B cell (primary cell): ENCODE results near the gene IVNS1ABP.
"Not testable (repeated sequence)": the region's sequence is repeated elsewhere in the genome, so short reads cannot be mapped to it uniquely, and the experiment has no call there.

Source experiments
- EZH2 ChIP-seq: IDR thresholded peaks from 2 replicates; pipeline ENCODE4 v1.6.1; 2012; ENCODE audit warnings: borderline replicate concordance, low read depth, mild to moderate bottlenecking, moderate library complexity, low read length; ENCODE audit not compliant: insufficient read depth, poor library complexity, severe bottlenecking
- TF ChIP-seq, protein P1 (sequence below): fragments of 200-600 bp; IDR thresholded peaks from one replicate; pipeline ENCODE4 v1.8.0; 2022; ENCODE audit warnings: antibody characterized with exemption, mild to moderate bottlenecking

DNA sequence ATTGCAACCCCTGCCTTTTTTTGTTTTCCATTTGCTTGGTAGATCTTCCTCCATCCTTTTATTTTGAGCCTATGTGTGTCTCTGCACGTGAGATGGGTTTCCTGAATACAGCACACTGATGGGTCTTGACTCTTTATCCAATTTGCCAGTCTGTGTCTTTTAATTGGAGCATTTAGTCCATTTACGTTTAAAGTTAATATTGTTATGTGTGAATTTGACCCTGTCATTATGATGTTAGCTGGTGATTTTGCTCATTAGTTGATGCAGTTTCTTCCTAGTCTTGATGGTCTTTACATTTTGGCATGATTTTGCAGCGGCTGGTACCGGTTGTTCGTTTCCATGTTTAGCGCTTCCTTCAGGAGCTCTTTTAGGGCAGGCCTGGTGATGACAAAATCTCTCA, 61.4 kb downstream of the IVNS1ABP start:
- TF ChIP-seq, protein P1, sequence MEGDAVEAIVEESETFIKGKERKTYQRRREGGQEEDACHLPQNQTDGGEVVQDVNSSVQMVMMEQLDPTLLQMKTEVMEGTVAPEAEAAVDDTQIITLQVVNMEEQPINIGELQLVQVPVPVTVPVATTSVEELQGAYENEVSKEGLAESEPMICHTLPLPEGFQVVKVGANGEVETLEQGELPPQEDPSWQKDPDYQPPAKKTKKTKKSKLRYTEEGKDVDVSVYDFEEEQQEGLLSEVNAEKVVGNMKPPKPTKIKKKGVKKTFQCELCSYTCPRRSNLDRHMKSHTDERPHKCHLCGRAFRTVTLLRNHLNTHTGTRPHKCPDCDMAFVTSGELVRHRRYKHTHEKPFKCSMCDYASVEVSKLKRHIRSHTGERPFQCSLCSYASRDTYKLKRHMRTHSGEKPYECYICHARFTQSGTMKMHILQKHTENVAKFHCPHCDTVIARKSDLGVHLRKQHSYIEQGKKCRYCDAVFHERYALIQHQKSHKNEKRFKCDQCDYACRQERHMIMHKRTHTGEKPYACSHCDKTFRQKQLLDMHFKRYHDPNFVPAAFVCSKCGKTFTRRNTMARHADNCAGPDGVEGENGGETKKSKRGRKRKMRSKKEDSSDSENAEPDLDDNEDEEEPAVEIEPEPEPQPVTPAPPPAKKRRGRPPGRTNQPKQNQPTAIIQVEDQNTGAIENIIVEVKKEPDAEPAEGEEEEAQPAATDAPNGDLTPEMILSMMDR = not testable (repeated sequence)
- not testable (repeated sequence) for TF ChIP-seq EZH2
